ENCODE measurements around the gene MARK4.

MARK4 gene

GRCh38 chr19:45279587-45280192 is 28.6 kb downstream of the MARK4 start:
- no peak for DNase-seq (ENCODE audit: low read depth)
- TF ChIP-seq CTCF (IDR thresholded peaks at IDR 0.05; ENCODE audit: control insufficient read depth, extremely low read depth, insufficient read depth) = no peak
- no peak overlapping the region for H3K4me3 ChIP-seq (ENCODE audit: low read depth, low read length)

GRCh38 chr19:45280471-45280961 is 29.4 kb downstream of the MARK4 start:
- DNase-seq (ENCODE audit: low read depth) = no peak
- H3K4me3 ChIP-seq (ENCODE audit: low read depth, low read length) = no peak overlapping the region
- no peak for TF ChIP-seq CTCF (IDR thresholded peaks at IDR 0.05; ENCODE audit: control insufficient read depth, extremely low read depth, insufficient read depth)

GRCh38 chr19:45283443-45284033 is 32.5 kb downstream of the MARK4 start:
- no peak overlapping the region for H3K4me3 ChIP-seq (ENCODE audit: low read depth, low read length)
- DNase-seq (ENCODE audit: low read depth) = no peak
- TF ChIP-seq CTCF (IDR thresholded peaks at IDR 0.05; ENCODE audit: control insufficient read depth, extremely low read depth, insufficient read depth) = no peak

- no peak for DNase-seq (ENCODE audit: low read depth)
- H3K4me3 ChIP-seq (ENCODE audit: low read depth, low read length) = no peak overlapping the region
- TF ChIP-seq CTCF (IDR thresholded peaks at IDR 0.05; ENCODE audit: control insufficient read depth, extremely low read depth, insufficient read depth) = no peak
These were observed 39.4 kb downstream of the MARK4 start for GRCh38 chr19:45290381-45290931.

- no peak for DNase-seq (ENCODE audit: low read depth)
- no peak overlapping the region for H3K4me3 ChIP-seq (ENCODE audit: low read depth, low read length)
- TF ChIP-seq CTCF (IDR thresholded peaks at IDR 0.05; ENCODE audit: control insufficient read depth, extremely low read depth, insufficient read depth) = no peak
These were observed 40.8 kb downstream of the MARK4 start for GRCh38 chr19:45291834-45292233.

GRCh38 chr19:45293682-45294081 is 42.6 kb downstream of the MARK4 start:
- no peak for DNase-seq (ENCODE audit: low read depth)
- no peak overlapping the region for H3K4me3 ChIP-seq (ENCODE audit: low read depth, low read length)
- no peak for TF ChIP-seq CTCF (IDR thresholded peaks at IDR 0.05; ENCODE audit: control insufficient read depth, extremely low read depth, insufficient read depth)

Measured in LNCaP clone FGC (cell line).